Stimulated activated CD4-positive, alpha-beta T cell treated with anti-CD3 and anti-CD28 coated beads, Interleukin-4, amount 100 ng/mL, for 1 hour (primary cell): ENCODE results near the gene KLHDC9.
"Not testable (repeated sequence)": the region's sequence is repeated elsewhere in the genome, so short reads cannot be mapped to it uniquely, and the experiment has no call there.

Experiments used
- DNase-seq: peaks from one replicate; pipeline ENCODE4 v3.0.0-alpha.2; 2020

The KLHDC9 gene, protein sequence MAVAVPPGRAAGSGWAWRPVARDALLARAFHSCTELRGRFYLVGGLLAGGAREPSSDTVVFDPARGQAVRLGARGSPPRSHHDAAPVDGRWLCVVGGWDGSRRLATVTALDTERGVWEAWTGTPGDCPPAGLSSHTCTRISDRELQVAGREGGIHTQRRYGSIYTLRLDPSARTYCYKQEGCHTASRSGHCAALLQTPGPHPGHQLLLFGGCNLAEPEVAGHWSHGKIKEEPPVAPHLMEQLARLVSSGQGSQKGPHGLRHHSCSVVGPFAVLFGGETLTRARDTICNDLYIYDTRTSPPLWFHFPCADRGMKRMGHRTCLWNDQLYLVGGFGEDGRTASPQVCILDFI

DNA sequence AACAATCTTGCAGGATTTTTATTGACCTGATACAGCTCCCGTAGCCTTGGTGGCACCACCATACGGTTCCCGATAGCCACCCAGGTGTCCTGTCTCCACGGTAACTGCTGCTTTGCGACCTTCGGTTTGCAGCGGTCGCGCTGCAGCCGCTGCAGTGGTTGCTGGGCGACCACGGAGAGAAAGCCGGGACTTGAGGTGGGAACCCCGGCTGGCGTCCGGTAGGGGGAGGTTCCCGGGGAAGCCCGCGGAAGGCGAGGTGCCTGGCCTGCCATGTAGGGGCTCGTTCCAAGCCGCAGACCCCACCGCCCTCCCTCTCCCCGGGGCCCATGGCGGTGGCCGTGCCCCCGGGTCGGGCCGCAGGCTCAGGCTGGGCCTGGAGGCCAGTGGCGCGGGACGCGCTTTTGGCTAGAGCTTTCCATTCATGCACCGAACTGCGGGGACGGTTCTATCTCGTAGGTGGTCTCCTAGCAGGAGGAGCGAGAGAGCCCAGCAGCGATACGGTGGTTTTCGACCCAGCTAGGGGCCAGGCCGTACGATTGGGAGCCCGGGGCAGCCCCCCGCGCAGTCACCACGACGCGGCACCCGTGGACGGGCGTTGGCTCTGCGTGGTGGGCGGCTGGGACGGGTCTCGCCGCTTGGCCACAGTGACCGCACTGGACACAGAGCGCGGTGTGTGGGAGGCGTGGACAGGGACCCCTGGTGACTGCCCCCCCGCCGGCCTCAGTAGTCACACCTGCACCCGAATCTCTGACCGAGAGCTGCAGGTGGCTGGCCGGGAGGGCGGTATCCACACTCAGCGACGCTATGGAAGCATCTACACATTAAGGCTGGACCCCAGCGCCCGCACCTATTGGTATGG lies at the start of gene KLHDC9:
Gene KLHDC9, plus strand, starts transcription at position 152 of the 859 bp plus-strand sequence. Its CDS starts 175 bp downstream, at position 327.
- DNase-seq, result peak; percentile 57

DNA sequence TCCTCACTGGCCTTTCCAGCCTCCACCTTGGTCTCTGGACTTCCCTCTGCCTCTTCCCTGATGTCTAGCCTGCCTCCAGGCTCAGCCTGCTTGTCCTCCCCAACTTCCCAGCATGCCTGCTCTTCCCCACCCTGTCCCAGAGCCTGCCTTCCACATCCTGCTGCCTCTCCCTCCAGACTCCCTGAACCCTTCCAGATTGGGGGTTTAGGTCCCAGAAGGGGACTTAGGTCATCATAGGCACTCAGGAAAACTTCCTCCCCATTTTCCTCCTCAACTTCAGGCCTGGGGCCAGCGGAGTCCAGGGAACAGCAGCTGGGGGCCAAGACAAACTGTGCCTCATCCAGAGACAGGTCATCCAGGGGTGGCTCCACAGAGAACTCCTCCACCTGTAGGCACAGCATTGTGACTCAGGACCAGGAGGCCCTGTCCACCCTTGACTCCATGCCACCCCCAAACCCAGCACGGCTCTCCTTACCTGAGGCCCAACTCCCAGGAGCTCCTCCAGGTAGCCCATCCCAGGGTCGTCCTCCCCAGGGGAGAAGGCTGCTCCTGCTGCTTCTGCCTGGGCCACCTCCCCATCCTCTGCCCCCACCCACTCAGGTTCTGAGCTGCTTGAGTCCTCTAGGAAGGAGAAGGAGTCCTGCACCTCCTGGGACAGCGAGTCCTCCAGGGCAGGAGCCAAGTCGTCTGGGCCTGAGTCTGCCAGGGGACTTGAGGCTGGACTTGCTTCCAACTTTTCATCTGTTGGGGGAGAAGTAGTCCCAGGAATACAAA lies 49.0 kb upstream of the KLHDC9 start:
- no peak for DNase-seq

DNA sequence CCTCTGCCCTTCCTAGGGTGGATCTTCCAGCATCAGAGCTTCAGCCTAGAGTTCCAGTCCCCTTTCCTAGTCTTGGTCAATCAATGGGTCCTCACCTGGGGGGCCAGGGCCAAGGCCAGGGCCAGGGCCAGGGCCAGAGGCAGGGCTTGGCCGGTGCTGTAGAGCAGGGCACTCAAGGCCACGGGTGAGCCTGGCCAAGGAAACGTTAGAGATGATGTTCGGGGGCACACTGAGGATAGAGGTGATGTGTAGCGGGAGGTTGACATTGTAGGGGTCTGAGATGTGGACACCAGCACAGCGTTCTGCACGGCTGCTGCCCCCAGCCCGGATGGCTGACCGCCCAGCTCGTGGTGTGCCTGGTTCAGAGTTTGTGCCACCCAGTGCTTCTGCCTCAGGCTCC lies 46.9 kb upstream of the KLHDC9 start:
- no peak for DNase-seq

- DNase-seq, result no peak
Measured at GRCh38 chr1:161052899-161053298, 45.3 kb upstream of the KLHDC9 start.

- DNase-seq, result no peak
Measured at GRCh38 chr1:161054232-161054631, 43.9 kb upstream of the KLHDC9 start.

DNA sequence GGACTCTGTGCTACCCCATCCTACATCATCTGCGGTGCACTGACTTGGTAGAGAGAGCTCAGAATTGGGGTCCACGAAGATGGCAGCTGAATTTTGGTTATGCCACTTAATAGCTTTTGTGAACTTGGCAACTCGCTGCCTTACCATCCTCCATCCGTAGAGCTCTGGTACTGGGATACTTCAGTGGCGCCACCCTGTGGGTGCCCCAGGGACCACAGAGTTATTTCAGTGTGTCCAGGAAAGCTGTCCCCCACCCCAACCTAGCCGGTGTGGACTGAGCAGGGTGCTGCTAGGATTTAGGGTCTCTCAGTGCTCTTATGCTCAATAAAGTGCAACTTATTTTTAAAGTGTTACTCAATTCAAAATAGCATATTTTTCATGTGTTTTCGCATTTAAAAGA lies 43.4 kb upstream of the KLHDC9 start:
- no peak for DNase-seq

- DNase-seq, result no peak
Measured at GRCh38 chr1:161059293-161059692, 38.9 kb upstream of the KLHDC9 start.

GRCh38 chr1:161061419-161061818 lies 36.7 kb upstream of the KLHDC9 start:
- no peak for DNase-seq

GRCh38 chr1:161063936-161064335 lies 34.2 kb upstream of the KLHDC9 start:
- not testable (repeated sequence) for DNase-seq

DNA sequence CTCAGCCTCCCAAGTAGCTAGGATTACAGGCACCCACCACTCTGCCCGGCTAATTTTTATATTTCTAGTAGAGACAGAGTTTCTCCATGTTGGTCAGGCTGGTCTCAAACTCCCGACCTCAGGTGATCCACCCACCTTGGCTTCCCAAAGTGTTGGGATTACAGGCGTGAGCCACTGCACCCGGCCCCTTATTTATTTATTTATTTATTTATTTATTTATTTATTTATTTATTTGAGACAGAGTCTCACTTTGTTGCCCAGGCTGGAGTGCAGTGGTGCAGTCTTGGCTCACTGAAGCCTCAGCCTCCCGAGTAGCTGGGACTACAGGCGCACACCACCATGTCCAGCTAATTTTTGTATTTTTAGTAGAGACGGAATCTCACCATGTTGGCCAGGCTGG lies 32.5 kb upstream of the KLHDC9 start:
- not testable (repeated sequence) for DNase-seq

DNA sequence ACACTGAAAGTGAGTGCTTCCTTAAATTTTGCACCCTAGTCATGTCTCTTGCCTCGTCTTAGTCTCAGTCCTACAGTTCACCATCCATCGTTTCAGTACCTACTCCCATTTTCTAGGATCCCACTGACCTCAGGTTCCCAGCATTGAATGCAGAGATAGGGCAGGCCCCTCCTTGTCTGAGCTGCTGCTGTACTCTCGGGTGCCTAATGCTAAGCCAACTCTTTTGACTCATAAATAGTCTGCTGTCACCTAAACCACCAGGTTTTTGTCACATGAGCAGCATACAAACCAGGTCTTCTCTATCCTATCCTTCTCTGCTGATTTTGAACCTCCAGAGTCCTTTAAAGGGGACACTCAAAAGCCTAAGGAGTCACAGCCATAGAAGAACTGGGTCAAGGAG lies 31.5 kb upstream of the KLHDC9 start:
- DNase-seq, result no peak

- DNase-seq, result peak; percentile 69
Measured at GRCh38 chr1:161068306-161069234, 29.6 kb upstream of the KLHDC9 start.

- DNase-seq, result no peak
Measured at GRCh38 chr1:161069241-161069640, 28.9 kb upstream of the KLHDC9 start.

GRCh38 chr1:161069731-161070270 lies 28.4 kb upstream of the KLHDC9 start, which contains the start of gene ARHGAP30:
Gene ARHGAP30, minus strand, starts transcription at chr1:161069891. Its CDS starts 267 bp downstream, at chr1:161069624.
- DNase-seq, result peak; percentile 65

DNA sequence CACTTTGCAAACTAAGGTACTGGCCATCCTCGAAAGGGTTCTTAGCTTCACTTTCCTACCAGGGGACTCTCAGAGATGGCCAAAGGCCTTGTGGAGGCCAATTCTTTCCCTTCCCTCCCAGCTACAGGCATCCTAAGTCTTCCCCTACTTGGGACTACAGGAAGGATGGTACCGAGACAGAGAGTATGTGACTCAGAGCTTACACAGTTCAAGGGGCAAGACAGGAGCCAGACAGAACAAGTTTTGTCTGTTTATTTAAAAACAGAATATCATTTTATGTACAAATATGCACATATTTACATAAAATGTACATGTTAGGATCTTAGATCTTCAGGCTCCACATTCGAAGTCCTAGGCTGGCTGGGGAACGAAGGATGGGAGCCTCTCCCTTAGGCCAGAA lies 27.4 kb upstream of the KLHDC9 start:
- DNase-seq, result no peak

DNA sequence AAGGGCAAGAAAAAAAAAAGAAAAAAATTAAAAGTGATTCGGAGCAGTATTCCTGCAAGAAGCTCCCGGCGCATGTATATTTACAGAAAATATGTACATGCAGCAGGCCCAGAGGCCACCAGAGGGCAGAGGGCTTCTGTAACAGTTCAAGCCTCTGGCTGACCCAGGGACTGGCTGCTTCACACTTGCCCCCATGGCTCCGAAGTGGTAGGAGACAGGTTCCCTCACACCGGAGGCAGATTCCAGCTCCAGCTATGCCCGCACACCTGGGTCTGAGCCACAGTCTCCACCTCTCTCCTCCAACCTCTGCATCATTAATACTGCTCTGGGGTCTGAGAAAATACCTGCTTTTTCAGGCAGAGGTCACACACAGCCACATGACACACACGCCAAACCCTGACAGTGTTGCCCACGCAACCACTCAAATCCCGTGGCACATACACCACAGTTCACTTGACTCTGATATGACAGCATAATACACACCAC lies 26.2 kb upstream of the KLHDC9 start:
- DNase-seq, result peak; percentile 48

DNA sequence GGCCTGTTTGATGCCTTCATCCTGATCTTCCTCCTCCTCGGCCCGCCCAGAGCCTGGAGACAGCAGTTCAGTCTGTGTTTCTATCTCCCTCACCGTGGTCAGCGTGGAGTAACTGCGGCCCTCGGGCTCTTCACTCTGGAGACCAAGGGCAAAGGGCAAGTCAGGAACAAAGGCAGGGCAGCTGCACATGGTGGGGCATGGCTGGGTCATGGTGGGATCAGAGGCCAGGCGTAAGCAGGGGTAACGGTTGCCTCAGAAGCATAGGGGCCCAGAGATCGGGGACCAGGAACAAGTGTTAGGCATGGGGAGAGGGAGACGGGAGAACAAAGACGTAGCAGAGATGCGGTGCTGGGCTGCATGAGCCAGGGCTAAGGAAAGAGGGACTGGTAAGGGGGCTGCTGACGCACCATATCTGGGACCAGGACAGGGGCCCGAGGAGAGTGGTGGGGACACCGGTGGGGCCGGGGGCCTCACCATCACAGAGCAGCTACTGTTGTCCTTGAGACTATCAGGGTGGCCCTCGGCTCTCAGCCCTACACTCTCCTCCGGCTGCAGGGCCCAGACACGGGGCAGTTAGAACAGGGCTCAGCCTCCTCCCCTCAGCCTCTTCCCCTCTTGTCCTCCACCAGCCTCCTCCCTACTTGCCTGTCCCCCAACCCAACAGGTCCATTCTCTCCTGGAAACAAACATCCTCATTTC lies 25.3 kb upstream of the KLHDC9 start:
- no peak for DNase-seq

DNA sequence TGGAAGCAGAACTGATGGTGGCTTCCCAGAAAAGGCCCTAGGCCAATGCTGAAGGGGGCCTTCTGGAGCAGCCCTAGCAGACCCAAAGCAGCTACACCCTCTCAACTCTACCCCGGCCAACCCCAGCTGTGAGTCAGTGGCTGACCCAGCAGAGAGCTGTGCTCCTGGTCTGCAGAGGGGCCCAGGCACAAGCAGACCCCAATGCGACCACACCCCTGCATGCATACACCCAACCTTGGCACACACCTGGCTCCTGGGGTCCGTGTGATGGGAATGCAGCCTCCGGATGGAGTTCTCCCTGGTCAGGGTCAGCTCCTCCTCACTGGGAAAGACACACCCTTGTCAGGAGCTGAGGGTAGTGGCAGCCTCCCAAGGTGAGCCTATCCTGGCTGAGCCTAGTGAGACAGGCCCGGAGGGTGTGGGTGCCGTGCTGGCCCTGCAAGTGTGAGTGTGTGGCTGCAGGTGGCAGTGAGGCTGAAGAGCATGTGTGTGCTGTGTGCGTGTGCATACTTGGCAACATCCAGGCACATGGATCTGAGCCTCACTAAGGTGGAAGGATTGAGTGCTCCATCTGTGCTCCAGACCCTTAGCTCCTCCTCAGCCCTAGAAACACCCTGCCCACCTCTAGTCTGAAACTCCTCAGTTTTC lies 24.6 kb upstream of the KLHDC9 start:
- DNase-seq, result no peak

DNA sequence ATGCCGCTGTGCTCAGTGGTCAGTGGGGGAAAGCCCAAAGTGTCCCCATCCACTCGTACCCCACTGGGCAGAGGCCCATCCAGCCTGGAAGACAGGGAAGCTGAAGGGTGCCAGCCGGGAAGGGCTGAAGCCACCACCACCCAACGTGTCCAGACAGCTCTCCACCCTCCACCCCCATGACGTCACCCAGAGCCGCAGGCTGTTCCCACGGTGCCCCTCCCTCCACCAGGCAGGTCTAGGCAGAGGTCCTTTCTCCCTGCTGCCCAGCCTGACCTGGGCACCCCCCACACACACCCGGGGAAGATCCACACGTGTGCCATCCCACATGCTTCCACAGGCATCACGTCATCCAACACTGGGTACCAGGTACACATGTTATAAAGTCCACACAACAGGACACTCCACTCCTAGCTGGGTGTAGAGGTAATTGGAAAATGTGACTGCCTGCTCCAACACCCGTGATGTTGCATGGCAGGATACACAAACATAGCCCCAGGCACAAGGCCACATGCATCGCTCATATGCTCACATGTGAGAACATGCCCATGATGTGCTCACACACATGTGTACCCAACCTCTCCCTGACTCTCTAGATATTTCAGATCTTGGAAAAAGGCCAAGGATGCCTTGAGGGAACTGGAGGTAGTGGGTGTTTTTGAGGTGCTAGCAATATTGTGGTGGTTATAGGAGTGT lies 23.3 kb upstream of the KLHDC9 start:
- DNase-seq, result no peak

- no peak for DNase-seq
Measured at GRCh38 chr1:161076410-161076809, 21.8 kb upstream of the KLHDC9 start.
